DOHH2 (cell line): Measurements from ENCODE around the gene USP12.

ENCODE experiments used
- H3F3A ChIP-seq: fragments of 200-600 bp; sonication (generic), shearing (Covaris generic); 2 replicates; pipeline ENCODE4 v1.6.0; 2016; ENCODE audit warnings: antibody characterized with exemption, mild to moderate bottlenecking; ENCODE audit not compliant: control insufficient read depth, insufficient read depth
- H3K27ac ChIP-seq: fragments of 200-600 bp; sonication (generic); 2 replicates; pipeline ENCODE4 v1.5.1; 2014; ENCODE audit warnings: low read depth, mild to moderate bottlenecking, low read length, moderate library complexity
- H3K27me3 ChIP-seq: fragments of 200-600 bp; sonication (generic); 2 replicates; pipeline ENCODE4 v1.6.1; 2014; ENCODE audit warnings: mild to moderate bottlenecking, low read length, mixed read lengths; ENCODE audit not compliant: control insufficient read depth
- H3K36me3 ChIP-seq: fragments of 200-600 bp; sonication (generic); 2 replicates; pipeline ENCODE4 v1.6.1; 2014; ENCODE audit warnings: mild to moderate bottlenecking, low read length, moderate library complexity, mixed read lengths; ENCODE audit not compliant: control insufficient read depth
- H3K4me1 ChIP-seq: fragments of 200-600 bp; sonication (generic); 2 replicates; pipeline ENCODE4 v1.6.1; 2014; ENCODE audit warnings: mild to moderate bottlenecking, low read length, mixed read lengths; ENCODE audit not compliant: control insufficient read depth
- H3K4me2 ChIP-seq: fragments of 200-600 bp; sonication (generic); 2 replicates; pipeline ENCODE4 v1.6.0; 2014; ENCODE audit warnings: mild to moderate bottlenecking, low read length, moderate library complexity
- H3K4me3 ChIP-seq: fragments of 200-600 bp; sonication (generic); 2 replicates; pipeline ENCODE4 v1.5.1; 2014; ENCODE audit warnings: mild to moderate bottlenecking, low read length, mixed read lengths
- H3K79me2 ChIP-seq: fragments of 200-600 bp; sonication (generic); 2 replicates; pipeline ENCODE4 v1.6.1; 2014; ENCODE audit warnings: mild to moderate bottlenecking, low read length, mixed read lengths; ENCODE audit not compliant: control insufficient read depth
- H3K9me2 ChIP-seq: fragments of 200-600 bp; sonication (generic); replicated peaks from 2 replicates; pipeline ENCODE4 v1.6.1; 2014; ENCODE audit warnings: mild to moderate bottlenecking, low read length, mixed read lengths; ENCODE audit not compliant: control insufficient read depth
- H3K9me3 ChIP-seq: fragments of 200-600 bp; sonication (generic); 2 replicates; pipeline ENCODE4 v1.6.1; 2014; ENCODE audit warnings: antibody characterized with exemption, low read length, mixed read lengths; ENCODE audit not compliant: control insufficient read depth, insufficient read depth
- H4K20me1 ChIP-seq: fragments of 200-600 bp; sonication (generic); 2 replicates; pipeline ENCODE4 v1.6.0; 2014; ENCODE audit warnings: low read depth, mild to moderate bottlenecking, antibody characterized with exemption, low read length, moderate library complexity; ENCODE audit not compliant: control insufficient read depth, insufficient read depth
- EZH2phosphoT487 ChIP-seq: fragments of 200-600 bp; sonication (generic); IDR thresholded peaks from 2 replicates; pipeline ENCODE4 v1.6.1; 2017; ENCODE audit warnings: borderline replicate concordance, mild to moderate bottlenecking, antibody characterized with exemption, low read length, moderate library complexity, mixed read lengths
- TF ChIP-seq, protein P1 (sequence below): fragments of 200-600 bp; sonication (generic); IDR thresholded peaks from one replicate; pipeline ENCODE4 v1.5.1; 2014; ENCODE audit warnings: antibody characterized with exemption, mild to moderate bottlenecking, low read depth, low read length; ENCODE audit not compliant: poor library complexity, severe bottlenecking

Gene USP12

DNA sequence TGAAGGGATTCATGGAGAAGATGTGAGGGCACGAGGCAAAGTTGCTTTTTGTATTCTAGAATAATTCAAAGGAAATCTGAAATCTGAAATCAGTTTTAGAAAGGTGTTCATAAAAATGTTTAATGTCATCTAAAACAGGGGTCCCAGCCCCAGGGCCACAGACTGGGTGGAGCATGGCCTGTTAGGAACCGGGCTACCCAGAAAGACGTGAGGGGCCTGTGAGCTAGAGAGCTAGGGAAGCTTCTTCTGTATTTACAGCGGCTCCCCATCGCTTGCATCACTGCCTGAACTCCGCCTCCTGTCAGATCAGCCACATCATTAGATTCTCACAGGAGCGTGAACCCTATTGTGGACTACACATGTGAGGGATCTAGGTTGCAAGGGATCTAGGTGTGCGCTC, 151.2 kb downstream of the USP12 start:
- TF ChIP-seq EZH2phosphoT487 = no peak
- TF ChIP-seq, protein P1, sequence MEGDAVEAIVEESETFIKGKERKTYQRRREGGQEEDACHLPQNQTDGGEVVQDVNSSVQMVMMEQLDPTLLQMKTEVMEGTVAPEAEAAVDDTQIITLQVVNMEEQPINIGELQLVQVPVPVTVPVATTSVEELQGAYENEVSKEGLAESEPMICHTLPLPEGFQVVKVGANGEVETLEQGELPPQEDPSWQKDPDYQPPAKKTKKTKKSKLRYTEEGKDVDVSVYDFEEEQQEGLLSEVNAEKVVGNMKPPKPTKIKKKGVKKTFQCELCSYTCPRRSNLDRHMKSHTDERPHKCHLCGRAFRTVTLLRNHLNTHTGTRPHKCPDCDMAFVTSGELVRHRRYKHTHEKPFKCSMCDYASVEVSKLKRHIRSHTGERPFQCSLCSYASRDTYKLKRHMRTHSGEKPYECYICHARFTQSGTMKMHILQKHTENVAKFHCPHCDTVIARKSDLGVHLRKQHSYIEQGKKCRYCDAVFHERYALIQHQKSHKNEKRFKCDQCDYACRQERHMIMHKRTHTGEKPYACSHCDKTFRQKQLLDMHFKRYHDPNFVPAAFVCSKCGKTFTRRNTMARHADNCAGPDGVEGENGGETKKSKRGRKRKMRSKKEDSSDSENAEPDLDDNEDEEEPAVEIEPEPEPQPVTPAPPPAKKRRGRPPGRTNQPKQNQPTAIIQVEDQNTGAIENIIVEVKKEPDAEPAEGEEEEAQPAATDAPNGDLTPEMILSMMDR = no peak
- no peak overlapping the region for H3K4me2 ChIP-seq
- H3K36me3 ChIP-seq = no peaks in the 10 kb centered on the region
- no peak overlapping the region for H3K4me3 ChIP-seq
- no peaks in the 10 kb centered on the region for H3K9me2 ChIP-seq
- no peaks in the 10 kb centered on the region for H3K4me1 ChIP-seq
- H3K27me3 ChIP-seq = no peaks in the 10 kb centered on the region
- H3K79me2 ChIP-seq = no peaks in the 10 kb centered on the region
- no peaks in the 10 kb centered on the region for H3F3A ChIP-seq
- no peaks in the 10 kb centered on the region for H3K9me3 ChIP-seq
- no peak overlapping the region for H3K27ac ChIP-seq
- no peaks in the 10 kb centered on the region for H4K20me1 ChIP-seq

DNA sequence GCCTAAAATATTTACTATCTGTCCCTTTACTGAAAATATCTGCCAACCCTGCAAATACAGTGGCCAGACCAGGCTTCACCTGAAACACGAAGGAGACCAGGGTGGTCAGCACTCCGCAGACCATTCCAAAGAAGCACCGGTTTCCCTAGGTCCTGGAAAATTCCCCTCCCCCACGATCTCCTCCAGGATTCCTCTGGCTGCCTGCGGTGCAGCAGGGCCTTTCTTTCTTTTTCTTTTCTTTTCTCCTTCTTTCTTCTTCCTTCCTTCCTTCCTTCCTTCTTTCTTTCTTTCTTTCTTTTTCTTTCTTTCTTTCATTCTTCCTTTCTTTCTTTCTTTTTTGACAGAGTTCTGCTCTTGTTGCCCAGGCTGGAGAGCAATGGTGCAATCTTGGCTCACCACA, 152.7 kb downstream of the USP12 start:
- no peak overlapping the region for H3K27ac ChIP-seq
- no peak for TF ChIP-seq EZH2phosphoT487
- TF ChIP-seq, protein P1 = no peak
- no peaks in the 10 kb centered on the region for H3K4me1 ChIP-seq
- H3K4me3 ChIP-seq = no peak overlapping the region
- no peaks in the 10 kb centered on the region for H4K20me1 ChIP-seq
- no peaks in the 10 kb centered on the region for H3K27me3 ChIP-seq
- no peaks in the 10 kb centered on the region for H3K36me3 ChIP-seq
- no peaks in the 10 kb centered on the region for H3K79me2 ChIP-seq
- H3F3A ChIP-seq = no peaks in the 10 kb centered on the region
- no peaks in the 10 kb centered on the region for H3K9me3 ChIP-seq
- H3K9me2 ChIP-seq = no peaks in the 10 kb centered on the region
- no peak overlapping the region for H3K4me2 ChIP-seq

DNA sequence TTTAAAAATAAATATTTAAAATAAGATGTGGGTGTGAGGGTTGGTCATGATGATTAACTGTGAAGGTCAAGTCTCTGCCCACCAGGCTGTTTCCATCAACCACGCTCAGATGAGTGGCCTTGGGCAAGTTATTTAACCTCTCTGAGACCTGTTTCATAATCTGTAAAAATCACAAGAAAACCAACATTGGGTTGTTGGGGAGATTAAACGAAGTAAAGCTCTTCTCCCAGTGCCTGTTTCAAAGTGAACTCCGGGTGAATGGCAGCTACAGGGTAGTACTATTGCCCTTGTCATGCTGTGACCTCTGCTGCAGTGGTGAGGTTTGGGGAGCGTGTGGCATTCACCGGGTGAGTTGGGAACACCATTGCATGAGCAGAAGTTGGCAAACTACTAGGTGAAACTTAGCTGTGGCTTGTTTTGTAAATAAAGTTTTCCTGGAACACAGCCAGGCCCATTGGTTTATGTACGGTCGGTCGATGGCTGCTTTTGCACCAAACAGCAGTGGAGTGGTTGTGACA, 153.2 kb downstream of the USP12 start:
- Histone ChIP-seq H4K20me1 (no peaks in the 10 kb centered on the region), H3K36me3 (no peaks in the 10 kb centered on the region), H3K4me3 (no peak overlapping the region), H3K79me2 (no peaks in the 10 kb centered on the region), H3K9me3 (no peaks in the 10 kb centered on the region), H3K9me2 (no peaks in the 10 kb centered on the region), H3K4me1 (no peaks in the 10 kb centered on the region), H3K4me2 (no peak overlapping the region), H3F3A (no peaks in the 10 kb centered on the region), H3K27ac (no peak overlapping the region), H3K27me3 (no peaks in the 10 kb centered on the region)
- TF ChIP-seq, protein P1 = no peak
- TF ChIP-seq EZH2phosphoT487 = no peak
